Neutrophil (primary cell): ENCODE measurements around the gene RAB43.

Source experiments
- H3K27ac ChIP-seq: fragments of 200-600 bp; sonication (generic); 2 replicates; pipeline ENCODE4 v1.5.1; 2016; ENCODE audit warnings: mild to moderate bottlenecking, moderate library complexity
- H3K27me3 ChIP-seq: fragments of 200-600 bp; sonication (generic); 2 replicates; pipeline ENCODE4 v1.6.0; 2016; ENCODE audit warnings: mild to moderate bottlenecking
- H3K36me3 ChIP-seq: fragments of 200-600 bp; sonication (generic); 2 replicates; pipeline ENCODE4 v1.5.1; 2017
- H3K4me1 ChIP-seq, 2 experiments: fragments of 200-600 bp in 1 of 2; sonication (generic) in 1 of 2; 1 replicate in 1 of 2; 2 replicates in 1 of 2; pipeline versions ENCODE4 v1.5.1 to v1.6.1; 2013 to 2016; ENCODE audit warnings: low read depth in 1 of 2, low read length in 1 of 2, mild to moderate bottlenecking in 1 of 2, moderate library complexity in 1 of 2; ENCODE audit not compliant: control insufficient read depth in 1 of 2, insufficient read depth in 1 of 2
- H3K4me3 ChIP-seq, 2 experiments: fragments of 200-600 bp in 1 of 2; sonication (generic) in 1 of 2; 1 replicate in 1 of 2; 2 replicates in 1 of 2; pipeline ENCODE4 v1.5.1; 2013 to 2016; ENCODE audit warnings: low read depth in 1 of 2, low read length in 1 of 2, mild to moderate bottlenecking in 1 of 2, moderate library complexity in 1 of 2
- H3K9me3 ChIP-seq: fragments of 200-600 bp; sonication (generic); 2 replicates; pipeline ENCODE4 v1.5.1; 2016
- TF ChIP-seq, protein P1 (sequence below): fragments of 200-600 bp; sonication (generic); IDR thresholded peaks from 2 replicates; pipeline ENCODE4 v1.5.1; 2016; ENCODE audit warnings: antibody characterized with exemption

Gene RAB43

DNA sequence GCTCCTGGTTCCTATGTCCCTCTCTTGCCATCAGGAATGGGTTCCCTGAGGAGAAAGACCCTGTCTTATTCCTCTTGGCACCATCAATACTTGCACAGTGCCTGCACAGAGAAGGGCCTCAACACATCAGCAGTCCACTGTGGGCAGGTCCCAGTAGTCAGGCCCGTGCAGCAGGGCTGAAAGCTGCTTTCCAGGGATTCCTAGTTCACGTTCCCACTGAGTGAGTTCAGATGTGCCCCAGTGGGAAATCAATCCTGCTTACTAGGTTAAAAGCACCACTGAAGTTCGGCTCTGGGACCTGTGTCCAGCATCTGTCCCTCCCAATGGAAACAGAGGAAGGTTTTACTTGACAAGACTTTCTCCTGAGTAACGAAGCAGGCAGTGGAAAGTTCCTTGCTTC lies 15.7 kb downstream of the RAB43 start:
- no peak overlapping the region for H3K27ac ChIP-seq
- no peak overlapping the region for H3K4me3 ChIP-seq
- no peaks in the 10 kb centered on the region for H3K9me3 ChIP-seq
- no peaks in the 10 kb centered on the region for H3K4me1 ChIP-seq
- no peaks in the 10 kb centered on the region for H3K27me3 ChIP-seq
- TF ChIP-seq, protein P1, sequence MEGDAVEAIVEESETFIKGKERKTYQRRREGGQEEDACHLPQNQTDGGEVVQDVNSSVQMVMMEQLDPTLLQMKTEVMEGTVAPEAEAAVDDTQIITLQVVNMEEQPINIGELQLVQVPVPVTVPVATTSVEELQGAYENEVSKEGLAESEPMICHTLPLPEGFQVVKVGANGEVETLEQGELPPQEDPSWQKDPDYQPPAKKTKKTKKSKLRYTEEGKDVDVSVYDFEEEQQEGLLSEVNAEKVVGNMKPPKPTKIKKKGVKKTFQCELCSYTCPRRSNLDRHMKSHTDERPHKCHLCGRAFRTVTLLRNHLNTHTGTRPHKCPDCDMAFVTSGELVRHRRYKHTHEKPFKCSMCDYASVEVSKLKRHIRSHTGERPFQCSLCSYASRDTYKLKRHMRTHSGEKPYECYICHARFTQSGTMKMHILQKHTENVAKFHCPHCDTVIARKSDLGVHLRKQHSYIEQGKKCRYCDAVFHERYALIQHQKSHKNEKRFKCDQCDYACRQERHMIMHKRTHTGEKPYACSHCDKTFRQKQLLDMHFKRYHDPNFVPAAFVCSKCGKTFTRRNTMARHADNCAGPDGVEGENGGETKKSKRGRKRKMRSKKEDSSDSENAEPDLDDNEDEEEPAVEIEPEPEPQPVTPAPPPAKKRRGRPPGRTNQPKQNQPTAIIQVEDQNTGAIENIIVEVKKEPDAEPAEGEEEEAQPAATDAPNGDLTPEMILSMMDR: no peak
- H3K36me3 ChIP-seq: peaks cover 81% of the 10 kb centered on the region

DNA sequence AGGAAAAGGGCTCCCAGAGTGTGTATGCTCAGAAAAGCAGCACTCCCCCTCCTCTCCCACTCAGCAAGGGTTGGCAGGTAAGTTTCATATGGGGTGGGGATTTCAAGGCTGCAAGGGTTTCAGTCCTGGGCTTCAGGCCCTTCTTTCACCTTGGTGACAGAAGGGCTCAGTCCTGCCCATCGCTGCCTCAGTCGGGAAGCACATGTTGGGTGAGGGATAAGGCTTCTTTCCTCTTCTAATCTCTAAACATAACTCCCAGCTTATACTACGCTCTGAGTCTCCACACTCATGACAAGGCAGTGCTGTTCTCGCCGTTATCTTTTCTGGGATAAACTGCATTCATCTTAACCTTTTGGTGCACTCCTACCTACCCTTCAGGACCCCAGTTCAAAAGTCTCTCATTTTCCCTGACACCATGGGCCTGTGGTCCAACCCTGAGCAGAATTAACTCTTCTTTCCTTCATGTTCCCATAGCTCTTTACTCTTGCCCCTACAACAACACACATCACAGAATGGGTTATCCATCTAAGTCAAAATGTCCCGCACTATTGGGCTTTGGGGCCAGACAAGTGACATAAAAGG lies 17.0 kb downstream of the RAB43 start:
- TF ChIP-seq, protein P1: no peak
- Histone ChIP-seq H3K27ac (no peak overlapping the region), H3K4me3 (no peak overlapping the region), H3K27me3 (no peaks in the 10 kb centered on the region), H3K36me3 (peaks cover 78% of the 10 kb centered on the region), H3K4me1 (no peaks in the 10 kb centered on the region), H3K9me3 (no peaks in the 10 kb centered on the region)

DNA sequence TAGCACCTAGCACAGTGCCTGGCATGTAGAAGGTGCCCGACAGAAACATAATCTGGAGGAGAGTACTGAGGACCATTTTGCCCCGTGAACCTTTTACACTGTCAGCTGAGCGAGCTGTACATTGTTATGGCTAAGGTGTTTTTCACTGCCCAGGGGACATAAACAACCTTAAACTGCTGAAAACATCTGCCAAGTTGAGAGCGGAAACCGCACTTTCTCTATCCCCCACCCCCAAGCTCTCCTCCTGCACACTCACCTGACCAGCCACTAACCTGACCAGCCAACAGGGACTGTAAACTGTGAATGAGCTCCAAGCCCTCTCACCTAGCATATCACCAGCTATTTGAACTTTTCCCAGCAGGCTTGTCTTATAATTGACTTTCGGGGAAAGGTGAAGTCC lies 17.6 kb downstream of the RAB43 start:
- Histone ChIP-seq H3K4me3 (no peak overlapping the region), H3K36me3 (peaks cover 78% of the 10 kb centered on the region), H3K9me3 (no peaks in the 10 kb centered on the region), H3K27me3 (no peaks in the 10 kb centered on the region), H3K4me1 (no peaks in the 10 kb centered on the region), H3K27ac (no peak overlapping the region)
- TF ChIP-seq, protein P1: no peak

DNA sequence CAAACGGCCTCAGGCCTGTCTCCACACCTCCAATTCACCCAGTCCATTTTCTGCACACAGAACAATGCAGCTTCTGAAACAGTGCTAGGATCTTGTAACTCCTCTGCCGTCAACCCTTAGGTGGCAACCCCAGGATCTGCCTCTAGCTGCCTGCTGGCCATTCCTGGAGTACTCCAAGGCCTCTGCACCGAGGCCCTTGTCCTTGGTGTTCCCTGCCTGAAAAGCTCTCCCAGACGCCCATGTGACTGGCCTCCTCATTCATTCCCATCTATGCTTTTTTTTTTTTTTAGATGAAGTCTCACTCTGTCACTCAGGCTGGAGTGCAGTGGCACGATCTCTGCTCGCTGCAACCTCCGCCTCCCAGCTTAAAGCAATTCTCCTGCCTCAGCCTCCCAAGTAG lies 18.3 kb downstream of the RAB43 start:
- TF ChIP-seq, protein P1: no peak
- Histone ChIP-seq H3K4me3 (no peak overlapping the region), H3K27ac (no peak overlapping the region), H3K36me3 (peaks cover 77% of the 10 kb centered on the region), H3K9me3 (no peaks in the 10 kb centered on the region), H3K27me3 (no peaks in the 10 kb centered on the region), H3K4me1 (no peaks in the 10 kb centered on the region)

DNA sequence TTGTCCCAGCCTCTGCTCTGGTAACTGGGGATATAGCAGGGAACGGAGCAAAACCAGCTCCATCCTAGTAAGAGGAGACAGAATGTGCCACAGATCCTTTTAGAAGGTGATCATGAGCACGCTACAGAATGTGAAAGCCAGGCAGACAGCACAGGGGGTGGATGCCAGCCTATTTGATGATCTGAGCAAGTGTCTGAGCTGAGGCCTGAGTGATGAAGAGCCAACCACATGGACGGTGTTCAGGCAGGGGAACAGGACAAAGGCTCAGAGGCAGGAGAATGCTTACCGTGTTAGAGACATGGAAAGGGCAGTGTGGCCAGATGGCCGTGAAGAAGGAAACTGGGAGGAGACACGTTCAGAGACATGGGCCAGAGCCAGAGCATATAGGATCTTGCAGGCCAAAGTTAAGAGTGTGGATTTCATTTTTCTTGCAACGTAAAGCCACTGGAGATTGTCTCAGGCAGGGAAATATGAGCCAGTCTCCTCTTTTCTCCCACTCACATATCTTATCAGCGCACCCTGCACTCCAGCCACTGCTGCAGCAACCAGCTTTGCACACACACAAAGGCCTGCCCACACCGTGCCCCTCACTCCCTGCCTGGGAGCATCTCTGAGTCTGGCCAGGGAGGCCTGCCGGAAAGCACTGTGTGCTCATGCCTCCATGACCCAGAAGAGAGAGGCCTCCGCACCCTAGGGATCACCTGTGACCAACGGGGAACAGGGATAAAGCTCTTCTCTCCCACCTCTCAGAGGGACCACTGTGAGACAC lies 20.1 kb downstream of the RAB43 start:
- peaks cover 59% of the 10 kb centered on the region for H3K36me3 ChIP-seq
- H3K27ac ChIP-seq: no peak overlapping the region
- TF ChIP-seq, protein P1: no peak
- no peaks in the 10 kb centered on the region for H3K9me3 ChIP-seq
- H3K27me3 ChIP-seq: no peaks in the 10 kb centered on the region
- no peaks in the 10 kb centered on the region for H3K4me1 ChIP-seq
- H3K4me3 ChIP-seq: no peak overlapping the region
